Natural killer cell treated with Interleukin-12 subunit alpha and Interleukin-12 subunit beta and Interleukin-15 and Interleukin-18, amount 100 ng/mL, for 72 hours (primary cell): ENCODE results near the gene PTPRG. TPM values are rescaled to one million over a fixed set of nuclear protein-coding genes. Genes with fewer than 3 reads are reported as not detected.

ENCODE experiments used
- ATAC-seq, 2 donors: fragments of 150-1000 bp; cut with Tn5 transposase in 1 of 2; sonication (Bioruptor Pico), chemical (Tn5 transposase) in 1 of 2; 2 replicates each; pipeline ENCODE4 v1.10.0; 2021
- DNase-seq: peaks from one replicate; pipeline ENCODE4 v3.0.0; 2022; ENCODE audit warnings: low spot score
- H3K27ac Mint-ChIP-seq, 2 donors: 1 replicate in 1 of 2; 2 replicates in 1 of 2; pipeline ENCODE4 v1.8.0; 2022; ENCODE audit warnings: mixed read lengths in 2 of 2, mild to moderate bottlenecking in 1 of 2, moderate library complexity in 1 of 2
- H3K27me3 Mint-ChIP-seq, 2 donors: 1 replicate in 1 of 2; 2 replicates in 1 of 2; pipeline ENCODE4 v1.8.0; 2022; ENCODE audit warnings: mixed read lengths in 2 of 2
- H3K36me3 Mint-ChIP-seq: one replicate; pipeline ENCODE4 v1.8.0; 2022; ENCODE audit warnings: mixed read lengths
- H3K4me1 Mint-ChIP-seq, 2 donors: 1 replicate in 1 of 2; 2 replicates in 1 of 2; pipeline ENCODE4 v1.8.0; 2022; ENCODE audit warnings: low read depth in 2 of 2, mixed read lengths in 2 of 2, mild to moderate bottlenecking in 1 of 2
- H3K4me3 Mint-ChIP-seq: one replicate; pipeline ENCODE4 v1.8.0; 2022; ENCODE audit warnings: mixed read lengths
- H3K9me3 Mint-ChIP-seq: 2 replicates; pipeline ENCODE4 v1.8.0; 2022; ENCODE audit warnings: mixed read lengths
- total RNA-seq, 2 donors: library from RNA; stranded (reverse); gene quantifications; one replicate each; pipeline ENCODE4 v1.2.3, GENCODE V29; 2022

The PTPRG gene
- total RNA-seq, 2 donors from 2014 or later = 0.33 to 0.93 TPM

GRCh38 chr3:61583890-61584875 lies 22.8 kb downstream of the PTPRG start:
- Mint-ChIP-seq H3K27ac (no peak overlapping the region), H3K36me3 (no peaks in the 10 kb centered on the region)
- no peak for ATAC-seq

GRCh38 chr3:61589856-61590255 lies 28.5 kb downstream of the PTPRG start:
- no peaks in the 10 kb centered on the region for H3K4me1 Mint-ChIP-seq
- DNase-seq (no peak), ATAC-seq (no peak)
- H3K9me3 Mint-ChIP-seq = peaks cover 4% of the 10 kb centered on the region
- H3K36me3 Mint-ChIP-seq = no peaks in the 10 kb centered on the region
- no peaks in the 10 kb centered on the region for H3K27me3 Mint-ChIP-seq
- no peak overlapping the region for H3K27ac Mint-ChIP-seq
- H3K4me3 Mint-ChIP-seq = no peak overlapping the region

More at GRCh38 chr3:61583890-61584875, 22.8 kb downstream of the PTPRG start:
- no peaks in the 10 kb centered on the region for H3K9me3 Mint-ChIP-seq
- no peak overlapping the region for H3K4me3 Mint-ChIP-seq
- H3K27me3 Mint-ChIP-seq = no peaks in the 10 kb centered on the region
- H3K4me1 Mint-ChIP-seq = no peaks in the 10 kb centered on the region
- no peak for DNase-seq

GRCh38 chr3:61591300-61591699 lies 29.9 kb downstream of the PTPRG start:
- ATAC-seq (no peak), DNase-seq (no peak)
- no peak overlapping the region for H3K27ac Mint-ChIP-seq
- H3K27me3 Mint-ChIP-seq = no peaks in the 10 kb centered on the region
- H3K4me1 Mint-ChIP-seq = no peaks in the 10 kb centered on the region
- peaks cover 4% of the 10 kb centered on the region for H3K9me3 Mint-ChIP-seq
- H3K4me3 Mint-ChIP-seq = no peak overlapping the region
- no peaks in the 10 kb centered on the region for H3K36me3 Mint-ChIP-seq

GRCh38 chr3:61593446-61594029 lies 32.2 kb downstream of the PTPRG start:
- H3K4me3 Mint-ChIP-seq = no peak overlapping the region
- no peaks in the 10 kb centered on the region for H3K27me3 Mint-ChIP-seq
- H3K36me3 Mint-ChIP-seq = no peaks in the 10 kb centered on the region
- no peak for DNase-seq
- H3K9me3 Mint-ChIP-seq = peaks cover 4% of the 10 kb centered on the region
- no peaks in the 10 kb centered on the region for H3K4me1 Mint-ChIP-seq
- H3K27ac Mint-ChIP-seq = no peak overlapping the region
- no peak for ATAC-seq

- H3K4me3 Mint-ChIP-seq = no peak overlapping the region
- no peaks in the 10 kb centered on the region for H3K4me1 Mint-ChIP-seq
- H3K9me3 Mint-ChIP-seq = peaks cover 7% of the 10 kb centered on the region
- DNase-seq (no peak), ATAC-seq (no peak)
- no peak overlapping the region for H3K27ac Mint-ChIP-seq
- no peaks in the 10 kb centered on the region for H3K36me3 Mint-ChIP-seq
- no peaks in the 10 kb centered on the region for H3K27me3 Mint-ChIP-seq
These were observed 33.0 kb downstream of the PTPRG start for GRCh38 chr3:61594144-61594963.

- ATAC-seq (no peak), DNase-seq (no peak)
- H3K4me1 Mint-ChIP-seq = no peaks in the 10 kb centered on the region
- H3K9me3 Mint-ChIP-seq = peaks cover 7% of the 10 kb centered on the region
- no peaks in the 10 kb centered on the region for H3K27me3 Mint-ChIP-seq
- no peak overlapping the region for H3K27ac Mint-ChIP-seq
- H3K4me3 Mint-ChIP-seq = no peak overlapping the region
- no peaks in the 10 kb centered on the region for H3K36me3 Mint-ChIP-seq
These were observed 33.6 kb downstream of the PTPRG start for GRCh38 chr3:61594964-61595285.

- H3K4me3 Mint-ChIP-seq = no peak overlapping the region
- no peaks in the 10 kb centered on the region for H3K36me3 Mint-ChIP-seq
- ATAC-seq (no peak), DNase-seq (no peak)
- H3K9me3 Mint-ChIP-seq = peaks cover 7% of the 10 kb centered on the region
- no peaks in the 10 kb centered on the region for H3K27me3 Mint-ChIP-seq
- H3K4me1 Mint-ChIP-seq = no peaks in the 10 kb centered on the region
- H3K27ac Mint-ChIP-seq = no peak overlapping the region
These were observed 33.9 kb downstream of the PTPRG start for GRCh38 chr3:61595288-61595687.

- H3K4me1 Mint-ChIP-seq = no peaks in the 10 kb centered on the region
- no peak overlapping the region for H3K4me3 Mint-ChIP-seq
- no peak overlapping the region for H3K27ac Mint-ChIP-seq
- H3K27me3 Mint-ChIP-seq = no peaks in the 10 kb centered on the region
- no peaks in the 10 kb centered on the region for H3K36me3 Mint-ChIP-seq
- DNase-seq (no peak), ATAC-seq (no peak)
- peaks cover 7% of the 10 kb centered on the region for H3K9me3 Mint-ChIP-seq
These were observed 34.5 kb downstream of the PTPRG start for GRCh38 chr3:61595826-61596225.

- Mint-ChIP-seq H3K4me3 (no peak overlapping the region), H3K36me3 (no peaks in the 10 kb centered on the region), H3K27me3 (no peaks in the 10 kb centered on the region), H3K4me1 (no peaks in the 10 kb centered on the region), H3K27ac (no peak overlapping the region), H3K9me3 (peaks cover 2% of the 10 kb centered on the region)
- ATAC-seq (no peak), DNase-seq (no peak)
These were observed 36.5 kb downstream of the PTPRG start for GRCh38 chr3:61597906-61598305.

GRCh38 chr3:61600195-61600594 lies 38.8 kb downstream of the PTPRG start:
- no peaks in the 10 kb centered on the region for H3K4me1 Mint-ChIP-seq
- ATAC-seq (no peak), DNase-seq (no peak)
- no peak overlapping the region for H3K27ac Mint-ChIP-seq
- no peaks in the 10 kb centered on the region for H3K27me3 Mint-ChIP-seq
- no peaks in the 10 kb centered on the region for H3K36me3 Mint-ChIP-seq
- peaks cover 2% of the 10 kb centered on the region for H3K9me3 Mint-ChIP-seq
- H3K4me3 Mint-ChIP-seq = no peak overlapping the region

- H3K36me3 Mint-ChIP-seq = no peaks in the 10 kb centered on the region
- no peak overlapping the region for H3K4me3 Mint-ChIP-seq
- ATAC-seq = no peak
- no peaks in the 10 kb centered on the region for H3K4me1 Mint-ChIP-seq
- peaks cover 2% of the 10 kb centered on the region for H3K9me3 Mint-ChIP-seq
- no peaks in the 10 kb centered on the region for H3K27me3 Mint-ChIP-seq
- H3K27ac Mint-ChIP-seq = no peak overlapping the region
- DNase-seq = no peak
These were observed 40.5 kb downstream of the PTPRG start for GRCh38 chr3:61601831-61602230.

- Mint-ChIP-seq H3K4me1 (no peaks in the 10 kb centered on the region), H3K9me3 (peaks cover 2% of the 10 kb centered on the region), H3K4me3 (no peak overlapping the region), H3K27me3 (no peaks in the 10 kb centered on the region), H3K27ac (no peak overlapping the region), H3K36me3 (no peaks in the 10 kb centered on the region)
- ATAC-seq (no peak), DNase-seq (no peak)
These were observed 41.1 kb downstream of the PTPRG start for GRCh38 chr3:61602466-61602865.

- Mint-ChIP-seq H3K4me1 (no peaks in the 10 kb centered on the region), H3K27ac (no peak overlapping the region), H3K9me3 (no peaks in the 10 kb centered on the region), H3K27me3 (no peaks in the 10 kb centered on the region), H3K36me3 (no peaks in the 10 kb centered on the region), H3K4me3 (no peak overlapping the region)
- ATAC-seq (no peak), DNase-seq (no peak)
These were observed 44.3 kb downstream of the PTPRG start for GRCh38 chr3:61605589-61606175.
